CD4-positive, alpha-beta T cell treated with Interleukin-15 for 1 hour (primary cell): Measurements from ENCODE around the gene DIP2C.

Experiments
- DNase-seq: peaks from one replicate; pipeline ENCODE4 v3.0.0-alpha.2; 2020

Gene DIP2C

GRCh38 chr10:565676-566075 is 123.8 kb downstream of the DIP2C start:
- DNase-seq: no peak

GRCh38 chr10:565146-565545 is 124.3 kb downstream of the DIP2C start:
- no peak for DNase-seq

DNA sequence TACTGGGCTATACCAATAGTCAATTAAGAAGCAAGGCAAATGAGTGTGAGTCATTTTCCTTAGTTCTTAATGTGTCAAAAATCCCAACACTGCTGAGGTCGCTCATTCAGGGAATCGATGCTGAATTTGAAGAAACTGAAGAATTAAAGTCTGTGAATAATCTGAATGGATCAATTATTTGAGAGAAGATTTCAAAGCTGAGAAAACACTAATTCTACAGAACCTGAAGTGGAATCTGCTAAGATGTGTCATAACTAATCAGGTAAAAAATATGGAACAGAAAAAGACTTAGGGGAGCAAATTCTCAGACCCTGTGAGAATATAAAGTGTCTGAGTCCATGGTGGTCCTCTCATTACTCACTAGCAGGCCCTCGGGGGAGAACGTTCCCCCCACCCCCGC is 125.6 kb downstream of the DIP2C start:
- no peak for DNase-seq

DNA sequence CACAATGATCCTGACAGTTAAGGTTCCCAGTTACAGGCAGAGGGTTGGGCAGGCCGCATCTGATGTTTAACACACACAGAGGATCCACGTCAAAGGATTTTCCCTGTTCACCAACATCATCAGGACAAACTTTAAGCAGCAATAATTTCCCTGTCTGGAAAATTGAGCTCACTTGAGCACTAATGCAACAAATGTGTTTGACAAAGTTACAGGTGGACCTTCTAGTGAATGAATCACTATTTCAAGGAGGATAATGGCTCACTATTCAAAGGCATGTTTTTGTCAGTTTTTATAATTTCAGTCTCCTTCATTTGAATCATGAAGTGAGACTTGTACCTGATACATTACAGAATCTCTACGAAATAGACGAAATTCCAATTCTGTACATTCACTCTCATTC is 127.3 kb downstream of the DIP2C start:
- no peak for DNase-seq

DNA sequence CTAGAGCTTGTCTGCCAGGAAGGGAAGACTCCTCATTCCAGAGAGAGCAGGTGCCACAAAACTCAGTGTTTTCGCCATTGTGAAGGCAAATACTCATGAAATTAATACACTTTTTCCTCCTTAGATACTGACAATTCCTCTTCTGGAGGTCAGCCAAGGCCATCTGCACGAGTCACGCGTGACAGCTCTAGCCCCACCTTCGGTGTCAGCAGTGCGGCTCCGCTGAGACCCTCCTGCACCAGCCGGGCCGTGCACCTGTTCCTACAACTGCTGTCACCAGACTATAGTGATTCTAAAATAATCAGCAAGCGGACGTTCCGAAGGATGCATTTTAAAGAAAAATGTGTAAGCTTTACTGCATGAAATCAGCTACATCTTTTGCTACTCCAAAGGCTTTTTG is 127.7 kb downstream of the DIP2C start:
- no peak for DNase-seq

GRCh38 chr10:560314-560992 is 129.0 kb downstream of the DIP2C start:
- no peak for DNase-seq

DNA sequence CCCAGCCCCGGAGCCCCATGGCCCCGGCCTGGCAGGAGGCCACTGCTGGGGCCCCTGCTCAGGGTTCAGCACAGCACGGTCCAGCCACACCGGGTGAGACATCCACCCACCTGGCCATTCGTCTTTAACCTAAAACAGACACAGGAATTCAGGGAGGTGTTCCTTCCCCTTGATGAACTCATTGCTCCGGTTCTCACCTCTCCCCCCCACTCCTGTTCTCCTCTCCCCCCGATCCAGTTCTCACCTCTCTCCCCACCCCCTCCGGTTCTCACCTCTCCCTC is 129.8 kb downstream of the DIP2C start:
- no peak for DNase-seq

DNA sequence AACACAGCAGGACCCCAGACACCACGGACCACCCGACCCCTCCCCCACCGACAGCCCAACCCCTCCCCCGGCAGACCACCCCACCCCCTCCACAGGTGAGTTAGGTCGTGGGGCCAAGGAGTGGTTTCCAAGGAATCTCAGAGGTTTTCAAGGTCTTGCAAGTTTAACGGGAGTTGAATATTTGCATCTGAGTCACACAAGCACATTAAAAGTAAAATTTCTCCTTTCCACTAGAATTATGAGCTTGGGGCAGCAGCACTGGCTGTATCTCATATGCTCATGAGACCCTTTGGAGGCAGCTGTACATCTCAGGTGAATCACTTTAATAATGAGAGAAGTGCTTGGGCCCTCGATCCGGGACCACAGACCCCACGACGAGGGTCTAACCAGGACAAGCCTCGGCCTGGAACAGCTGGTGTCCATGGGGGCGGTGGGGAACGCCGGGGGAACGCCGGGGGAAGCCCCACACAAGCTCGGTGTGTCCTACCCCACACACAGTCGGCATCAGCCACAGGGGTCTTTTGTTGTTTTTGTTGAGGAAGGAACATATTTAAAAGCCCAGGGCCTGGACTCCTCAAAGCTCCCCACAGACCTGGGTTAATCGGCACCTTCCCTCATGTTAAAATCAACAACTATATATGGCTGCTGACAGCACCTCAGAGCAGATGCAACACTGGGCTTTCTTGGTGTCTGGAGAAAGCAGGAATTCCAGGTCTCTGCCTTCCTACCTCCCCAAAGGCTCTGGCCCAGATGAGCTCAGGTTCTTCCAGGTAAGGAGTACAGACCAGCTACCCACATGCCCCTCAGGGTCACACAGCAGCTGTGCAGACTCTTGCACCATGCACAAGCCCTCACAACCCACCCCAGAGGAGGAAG is 130.3 kb downstream of the DIP2C start:
- DNase-seq: no peak

GRCh38 chr10:558364-558763 is 131.1 kb downstream of the DIP2C start:
- DNase-seq: no peak

DNA sequence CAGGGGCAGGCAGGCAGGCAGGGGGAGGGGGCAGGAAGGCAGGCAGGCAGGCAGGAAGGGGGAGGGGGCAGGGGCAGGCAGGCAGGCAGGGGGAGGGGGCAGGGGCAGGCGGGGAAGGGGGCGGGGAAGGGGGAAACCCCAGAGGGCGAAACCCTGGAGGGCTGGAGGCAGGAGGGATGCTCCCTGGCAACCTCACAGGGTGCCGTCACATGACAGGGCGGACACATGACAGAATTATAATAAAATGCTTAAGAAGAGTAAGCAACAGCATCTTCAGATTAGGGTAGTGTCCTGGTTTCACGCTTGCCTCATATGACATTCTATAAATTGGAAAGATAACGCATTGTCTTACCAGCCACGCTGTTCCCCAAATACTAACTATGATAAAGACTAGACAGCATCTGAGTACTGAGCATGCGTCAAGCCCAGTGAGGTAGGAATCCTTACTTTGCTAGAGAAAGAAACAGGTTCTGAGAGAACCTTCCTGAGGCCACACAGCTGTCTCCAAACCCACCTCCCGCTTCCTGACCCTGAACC is 131.6 kb downstream of the DIP2C start:
- no peak for DNase-seq

- DNase-seq: no peak
These were observed 132.4 kb downstream of the DIP2C start for GRCh38 chr10:556971-557637.

- DNase-seq: no peak
These were observed 133.7 kb downstream of the DIP2C start for GRCh38 chr10:555682-556350.

DNA sequence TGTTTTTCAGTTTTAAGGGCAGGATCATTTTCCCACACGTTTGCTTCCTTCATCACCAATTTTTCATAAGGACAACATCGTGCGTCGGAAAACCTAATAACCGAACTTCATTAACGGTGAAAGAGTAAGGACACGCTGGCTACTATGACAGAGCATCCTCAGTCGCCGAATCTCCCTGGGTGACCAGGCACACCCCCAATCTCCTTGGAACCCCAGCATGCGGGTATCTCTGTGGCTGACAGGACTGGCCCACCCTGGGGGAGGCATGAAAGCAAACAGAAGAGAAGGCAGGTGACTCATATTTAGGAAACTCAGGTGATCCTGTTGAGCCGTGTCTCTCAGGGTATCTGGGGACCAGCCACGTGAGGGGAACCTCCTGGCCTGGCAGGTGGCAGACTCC is 134.2 kb downstream of the DIP2C start:
- DNase-seq: no peak

GRCh38 chr10:554182-554848 is 135.2 kb downstream of the DIP2C start:
- DNase-seq: no peak

GRCh38 chr10:553233-553632 is 136.2 kb downstream of the DIP2C start:
- DNase-seq: no peak

DNA sequence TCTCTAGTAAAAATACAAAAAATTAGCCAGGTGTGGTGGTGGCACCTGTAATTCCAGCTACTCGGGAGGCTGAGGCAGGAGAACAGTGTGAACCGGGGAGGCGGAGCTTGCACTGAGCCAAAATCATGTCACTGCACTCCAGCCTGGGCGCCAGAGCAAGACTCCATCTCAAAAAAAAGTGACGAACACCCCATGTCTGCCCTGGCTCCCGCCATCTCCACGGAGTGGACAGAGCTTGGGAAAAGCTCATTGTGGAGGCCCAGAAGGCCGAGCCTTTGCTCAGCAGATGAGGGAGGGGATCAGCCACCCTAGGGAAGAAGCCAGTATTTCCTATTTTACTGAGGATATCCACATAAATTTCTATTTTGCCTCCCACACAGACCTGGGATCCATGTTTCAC is 136.8 kb downstream of the DIP2C start:
- DNase-seq: no peak

GRCh38 chr10:551373-552252 is 137.9 kb downstream of the DIP2C start:
- DNase-seq: no peak

GRCh38 chr10:550665-551372 is 138.6 kb downstream of the DIP2C start:
- no peak for DNase-seq

- no peak for DNase-seq
These were observed 140.1 kb downstream of the DIP2C start for GRCh38 chr10:549391-549790.

- no peak for DNase-seq
These were observed 141.1 kb downstream of the DIP2C start for GRCh38 chr10:548238-548901.
